GM18517 (cell line): ENCODE measurements around the gene TRIM3.
A peak's percentile ranks its signal among the peaks of the same experiment; 100 is the strongest.
"Not testable (repeated sequence)": the region's sequence is repeated elsewhere in the genome, so short reads cannot be mapped to it uniquely, and the experiment has no call there.

Source experiments
- ATAC-seq: cut with Tn5 transposase; IDR thresholded peaks from one replicate; pipeline ENCODE4 v1.9.1; 2021; ENCODE audit warnings: mild to moderate bottlenecking, moderate library complexity; ENCODE audit not compliant: unreplicated experiment

The TRIM3 gene

DNA sequence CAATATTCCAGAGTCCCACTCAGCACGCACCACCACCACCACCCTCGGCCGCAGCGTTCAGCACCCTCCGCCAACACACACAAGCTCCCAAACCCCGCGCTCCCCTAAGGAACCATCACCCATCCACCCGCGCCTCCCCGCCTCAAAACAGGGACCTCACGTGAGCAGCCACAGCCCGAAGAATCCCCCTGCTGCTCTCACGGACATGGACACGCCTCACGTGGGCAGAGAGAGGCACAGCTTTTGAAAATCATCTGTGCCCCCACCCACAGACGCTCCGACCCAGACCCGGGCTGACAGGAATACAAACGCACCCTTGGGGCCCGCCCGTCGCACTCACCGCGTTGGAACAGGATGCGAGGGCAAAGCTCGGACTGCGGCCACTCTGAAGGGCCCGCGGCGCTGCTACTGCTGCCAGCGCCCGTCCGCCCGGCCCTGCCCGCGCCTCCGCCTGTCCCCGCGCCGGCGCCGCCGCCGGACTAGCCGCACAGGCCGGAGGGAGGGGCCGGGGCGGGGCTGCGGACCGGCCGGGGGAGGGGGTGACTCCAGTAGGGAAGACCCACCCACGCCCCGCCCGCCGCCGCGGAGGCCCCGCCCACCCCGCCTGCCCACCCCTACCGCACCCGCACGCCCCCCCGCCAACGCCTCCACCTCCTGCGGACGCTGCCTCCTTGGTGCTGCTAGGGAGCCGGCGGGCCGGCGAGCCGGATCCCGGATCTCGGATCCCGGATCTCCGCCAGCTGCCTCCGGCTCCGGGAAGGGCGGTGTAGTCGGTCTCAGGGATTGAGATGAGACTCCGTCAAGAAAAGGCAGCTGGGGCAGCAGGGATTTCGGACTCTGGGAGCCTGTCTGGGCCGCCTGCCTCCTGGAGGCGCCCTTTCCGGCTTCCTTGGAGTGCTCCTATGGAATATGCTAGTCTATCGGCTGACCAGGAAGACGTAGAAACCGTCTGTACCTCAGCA lies at the start of gene TRIM3:
TRIM3 (minus strand) TSS at position 491 of the 962 bp plus-strand sequence. CDS start 8,246 bp downstream, outside the sequence.
- peak; percentile 46 for ATAC-seq

DNA sequence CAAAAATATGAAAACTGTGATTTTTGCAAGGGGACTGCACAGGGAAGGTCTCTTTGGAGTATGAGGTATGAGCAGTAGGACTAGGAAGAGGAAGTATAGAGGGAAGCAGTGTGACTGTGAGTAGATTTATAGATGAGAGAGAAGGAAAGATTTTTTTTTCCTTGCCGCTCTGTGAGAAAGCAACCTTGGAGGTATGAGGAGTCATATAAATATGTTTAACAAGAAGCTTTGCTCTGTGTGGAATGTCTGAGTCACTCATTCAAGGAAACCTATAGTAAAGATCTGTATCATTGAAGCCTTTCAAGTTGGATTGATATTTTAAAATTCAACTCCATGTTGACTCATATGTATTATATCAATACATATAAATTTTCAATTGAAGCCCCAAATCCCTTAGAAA lies 49.5 kb upstream of the TRIM3 start:
- no peak for ATAC-seq

DNA sequence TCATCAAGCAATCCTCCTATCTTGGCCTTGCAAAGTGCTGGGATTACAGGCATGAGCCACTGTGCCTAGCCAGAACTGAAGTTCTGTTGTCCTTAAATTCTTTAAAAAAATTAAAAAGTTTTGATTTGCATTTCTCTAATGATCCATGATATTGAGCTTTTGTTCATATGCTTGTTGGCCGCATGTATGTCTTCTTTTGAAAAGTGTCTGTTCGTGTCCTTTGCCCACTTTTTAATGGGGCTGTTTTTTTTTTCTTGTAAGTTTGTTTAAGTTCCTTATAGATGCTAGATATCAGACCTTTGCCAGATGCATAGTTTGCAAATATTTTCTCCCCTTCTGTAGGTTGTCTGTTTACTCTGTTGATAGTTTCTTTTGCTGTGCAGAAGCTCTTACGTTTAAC lies 48.2 kb upstream of the TRIM3 start:
- not testable (repeated sequence) for ATAC-seq

DNA sequence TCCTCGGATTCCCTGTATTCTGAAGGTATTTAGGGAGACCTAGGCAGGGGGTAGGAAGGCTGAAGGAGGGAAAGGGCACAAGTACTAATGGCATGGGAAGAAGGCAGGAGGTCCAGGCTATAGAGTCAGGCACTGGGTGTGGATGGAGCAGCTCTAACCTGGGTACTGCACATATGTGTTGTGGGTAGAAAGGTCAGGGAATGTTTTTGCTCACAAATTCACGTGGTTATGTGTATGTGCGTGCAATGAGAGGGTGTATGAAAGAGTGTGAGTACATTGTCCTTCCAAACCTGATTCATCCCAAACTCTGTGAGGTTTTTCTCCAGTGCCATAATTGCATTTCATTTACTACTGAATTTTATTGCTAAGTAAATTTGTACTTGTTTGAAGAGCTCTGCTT lies 46.5 kb upstream of the TRIM3 start:
- ATAC-seq = no peak

DNA sequence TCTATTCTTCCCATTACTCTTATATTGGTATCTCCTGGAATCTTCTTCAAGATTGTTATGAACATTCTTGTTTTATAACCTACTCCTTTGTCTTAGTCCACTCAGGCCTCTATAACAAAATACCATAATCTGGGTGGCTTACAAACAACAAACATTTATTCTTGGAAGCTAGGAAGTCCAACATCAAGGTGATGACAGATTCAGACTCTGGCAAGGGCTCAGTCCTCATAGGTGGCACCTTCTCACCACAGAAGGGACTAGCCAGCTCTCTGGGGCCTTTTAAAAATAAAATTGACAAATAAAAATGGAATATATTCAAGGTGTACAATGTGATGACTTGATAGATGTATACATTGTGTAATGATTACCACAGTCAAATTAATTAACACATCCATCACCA lies 43.1 kb upstream of the TRIM3 start:
- no peak for ATAC-seq

DNA sequence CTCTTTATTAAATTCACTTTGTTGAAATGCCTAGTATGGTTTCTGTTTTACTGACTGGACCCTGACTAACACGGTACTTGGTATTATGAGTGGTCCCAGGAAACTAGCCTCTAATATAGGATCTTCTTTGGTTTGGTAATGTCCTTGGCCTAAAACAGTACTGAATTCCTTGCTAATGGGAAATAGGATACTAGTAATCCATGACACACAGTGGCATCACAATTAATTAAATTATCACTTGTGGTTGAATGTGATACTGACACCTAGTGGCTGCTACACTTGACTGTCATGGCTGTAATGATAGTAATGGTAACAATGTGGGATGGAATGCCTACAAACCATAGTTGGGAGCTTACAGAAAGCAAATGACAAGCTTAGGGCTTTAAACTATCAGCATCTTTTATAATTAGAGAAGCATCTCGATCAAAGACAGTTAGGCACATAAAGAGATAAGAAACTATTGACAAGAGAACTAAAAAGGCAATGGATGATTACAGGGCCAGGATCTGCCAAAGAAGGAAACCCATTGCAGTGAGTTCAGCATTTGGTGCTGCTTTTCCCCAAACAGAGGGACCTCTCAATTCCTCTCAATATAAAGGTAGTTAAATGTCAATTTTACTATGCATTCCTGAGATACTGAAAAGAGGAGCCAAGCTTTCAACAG lies 32.0 kb upstream of the TRIM3 start:
- no peak for ATAC-seq

DNA sequence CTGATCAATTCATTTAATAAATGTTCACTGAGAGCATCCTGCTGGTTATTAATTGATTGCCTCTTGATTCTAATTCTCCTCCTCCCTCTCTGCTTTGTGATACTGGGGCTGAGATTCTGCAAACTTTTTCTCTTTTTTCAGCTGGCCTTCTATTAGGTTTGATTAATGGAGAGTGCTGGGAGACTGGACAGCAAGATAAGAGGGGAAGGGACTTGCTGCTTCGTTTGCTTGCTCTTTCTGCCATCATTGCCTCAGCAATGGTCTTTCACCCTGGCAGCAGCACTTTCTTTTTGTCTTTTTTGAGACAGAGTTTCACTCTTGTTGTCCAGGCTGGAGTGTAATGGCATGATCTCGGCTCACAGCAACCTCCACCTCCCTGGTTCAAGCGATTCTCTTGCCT lies 30.4 kb upstream of the TRIM3 start:
- no peak for ATAC-seq

DNA sequence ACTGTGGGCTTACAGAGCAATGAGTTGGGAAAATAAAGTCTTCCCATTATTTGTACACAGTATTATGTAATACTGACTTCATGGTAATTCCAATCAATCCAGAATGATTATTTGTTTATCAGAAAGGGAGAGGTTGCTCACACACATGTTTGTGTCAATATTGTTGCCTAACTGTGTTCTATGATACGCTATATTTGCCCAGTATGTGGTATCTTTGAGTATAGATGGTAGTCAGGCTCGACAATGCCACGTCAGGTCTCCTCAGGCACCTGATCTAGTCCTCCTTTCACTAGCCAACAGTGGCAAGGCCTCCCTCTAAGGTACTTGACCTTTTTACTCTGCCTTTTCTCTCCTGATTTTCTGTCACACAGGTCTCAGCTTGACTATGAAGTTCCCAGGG lies 28.6 kb upstream of the TRIM3 start:
- ATAC-seq = no peak

DNA sequence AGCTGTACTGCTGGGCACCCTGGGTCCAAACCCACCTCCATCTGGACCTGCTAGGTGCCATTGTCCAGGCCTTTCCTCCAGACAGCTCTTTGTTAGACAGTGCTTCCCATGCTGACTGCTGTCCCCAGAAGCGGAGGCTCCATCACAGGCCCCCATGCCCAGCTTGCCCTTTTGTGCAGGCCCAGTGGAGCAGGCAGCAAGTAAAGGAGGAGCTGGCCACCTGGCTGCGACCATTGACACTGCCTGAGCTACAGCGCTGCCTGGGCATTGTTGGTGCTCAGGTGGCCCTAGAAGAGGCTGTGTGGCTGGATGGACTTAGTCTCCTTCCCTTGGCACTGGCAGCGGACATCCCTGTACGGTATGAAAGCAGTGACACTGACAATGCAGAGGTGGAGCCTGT lies 24.8 kb upstream of the TRIM3 start:
- ATAC-seq = no peak

DNA sequence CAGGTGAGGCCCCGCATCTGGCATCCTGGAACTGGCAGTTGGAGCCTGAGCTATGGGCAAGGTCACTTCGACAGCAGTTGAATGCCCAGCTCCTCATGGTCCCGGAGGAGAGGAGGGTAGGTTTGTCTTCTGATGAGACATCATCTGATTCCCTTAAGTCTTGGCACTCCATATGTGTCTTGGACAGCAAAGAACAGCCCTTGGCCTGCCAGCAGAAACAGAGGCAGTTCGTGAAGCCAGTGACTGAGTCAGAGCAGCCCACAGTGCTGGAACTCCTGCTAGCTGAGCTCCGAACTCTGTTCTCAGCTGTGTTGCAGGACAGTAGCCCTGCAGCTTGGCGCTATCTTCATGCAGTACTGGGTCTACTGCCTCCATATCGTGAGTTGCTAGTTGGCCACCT lies 24.4 kb upstream of the TRIM3 start:
- no peak for ATAC-seq

DNA sequence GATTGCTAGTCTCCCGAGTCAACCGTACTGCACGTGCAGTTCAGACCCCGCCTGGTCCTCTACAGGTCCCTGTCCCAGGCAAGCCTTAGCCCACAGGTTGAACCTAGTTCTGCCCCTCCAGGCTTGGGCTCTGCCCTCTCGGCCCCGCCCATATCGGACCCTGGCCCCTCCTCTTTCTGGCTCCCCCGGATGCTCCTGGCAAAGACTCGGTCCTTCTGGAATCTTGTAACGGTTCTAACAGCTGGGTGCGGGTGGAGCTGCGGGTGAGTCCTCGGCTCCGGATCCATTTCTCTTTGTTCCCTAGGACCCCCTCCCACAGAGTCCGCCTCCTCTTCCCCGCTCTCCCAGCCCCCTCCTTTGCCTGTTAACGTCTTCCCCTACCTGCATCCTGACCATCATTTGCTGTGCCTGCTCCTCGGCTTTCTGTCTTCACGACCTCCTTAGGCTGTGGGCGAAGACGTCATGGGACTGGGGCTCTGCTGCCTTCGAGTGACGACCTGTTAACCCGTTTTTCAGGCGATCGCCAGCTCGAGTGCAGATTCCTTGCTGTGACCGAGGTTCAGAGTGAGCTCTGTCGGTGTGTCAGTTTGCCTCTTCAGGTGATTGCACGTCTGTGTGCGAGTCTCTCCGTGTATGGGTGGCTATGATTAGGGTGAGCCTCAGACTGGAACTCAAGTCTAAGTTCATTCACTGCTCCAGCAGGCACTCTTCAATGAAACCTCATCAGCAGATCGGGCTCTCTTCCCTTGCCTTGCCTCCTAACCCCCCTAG lies 23.5 kb upstream of the TRIM3 start, which contains the start of gene DNHD1:
DNHD1 (plus strand) TSS at position 212 of the 771 bp plus-strand sequence. CDS start 936 bp downstream, outside the sequence.
- ATAC-seq = no peak

DNA sequence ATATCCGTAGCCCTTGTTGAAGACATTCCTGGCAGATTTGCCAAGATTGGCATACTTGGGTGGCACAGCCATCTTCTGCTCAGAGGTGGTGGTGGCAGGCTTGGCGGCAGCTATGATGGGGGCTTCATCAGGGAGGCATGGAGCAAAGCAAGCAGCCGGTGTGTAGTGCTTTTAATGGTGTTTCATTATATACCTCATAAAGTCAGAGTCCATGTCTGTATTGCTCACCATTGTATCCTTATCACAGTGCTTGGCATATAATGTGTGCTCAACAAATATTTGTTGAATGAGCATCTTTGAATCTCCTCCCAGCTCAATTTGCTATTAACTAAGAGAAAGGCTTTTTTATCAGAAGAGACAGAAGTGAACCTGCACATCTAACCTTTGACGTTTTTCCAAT lies 15.6 kb upstream of the TRIM3 start:
- no peak for ATAC-seq

DNA sequence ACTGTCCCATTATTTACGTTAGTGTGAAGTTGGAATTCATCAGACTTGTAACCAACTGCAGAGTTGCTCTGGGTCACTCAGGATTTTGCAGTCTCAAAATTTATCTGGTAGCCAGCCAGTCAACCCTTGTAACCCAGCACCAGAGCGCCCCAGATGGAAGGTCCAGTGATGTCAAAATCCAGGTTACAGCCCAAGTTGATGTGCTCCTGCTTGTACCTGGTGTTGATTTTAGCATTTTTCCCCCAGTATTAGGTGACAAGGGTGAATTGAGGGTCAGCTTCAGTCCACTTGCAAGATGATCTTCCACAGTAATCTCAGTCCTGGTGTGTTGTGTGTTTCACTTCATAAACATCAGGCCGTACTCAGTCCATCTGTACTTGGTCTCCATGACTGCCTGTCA lies 15.1 kb upstream of the TRIM3 start:
- ATAC-seq = no peak

DNA sequence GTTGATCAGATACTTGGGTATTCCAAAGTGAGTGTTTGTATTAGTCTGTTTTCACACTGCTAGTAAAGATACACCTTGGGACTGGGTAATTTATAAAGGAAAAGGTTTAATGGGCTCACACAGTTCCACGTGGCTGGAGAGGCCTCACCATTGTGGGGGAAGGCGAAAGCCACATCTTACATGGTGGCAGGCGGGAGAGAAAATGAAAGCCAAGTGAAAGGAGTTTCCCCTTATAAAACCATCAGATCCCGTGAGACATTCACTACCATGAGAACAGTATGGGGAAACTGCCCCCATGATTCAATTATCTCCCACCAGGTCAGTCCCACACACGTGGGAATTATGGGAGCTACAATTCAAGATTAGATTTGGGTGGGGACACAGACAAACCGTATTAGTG lies 14.6 kb upstream of the TRIM3 start:
- ATAC-seq = no peak

DNA sequence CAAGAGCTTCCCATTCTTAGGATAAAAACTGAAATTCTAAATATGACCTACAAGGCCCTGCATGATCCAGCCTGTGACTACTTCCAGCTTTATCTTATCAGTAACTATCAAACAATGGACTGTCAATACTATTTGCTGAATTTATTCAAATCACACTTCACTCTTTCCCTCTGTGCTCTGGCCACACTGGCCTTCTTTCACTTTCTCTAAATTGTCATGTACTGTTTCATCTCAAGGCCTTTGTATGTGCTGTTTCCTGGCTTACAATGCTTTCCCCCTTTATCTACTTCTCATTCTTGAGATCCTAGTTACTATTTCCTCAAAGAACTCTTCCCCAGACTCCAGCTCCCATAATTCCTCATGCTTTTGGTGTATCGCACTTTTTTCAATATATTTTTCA lies 13.2 kb upstream of the TRIM3 start:
- no peak for ATAC-seq

DNA sequence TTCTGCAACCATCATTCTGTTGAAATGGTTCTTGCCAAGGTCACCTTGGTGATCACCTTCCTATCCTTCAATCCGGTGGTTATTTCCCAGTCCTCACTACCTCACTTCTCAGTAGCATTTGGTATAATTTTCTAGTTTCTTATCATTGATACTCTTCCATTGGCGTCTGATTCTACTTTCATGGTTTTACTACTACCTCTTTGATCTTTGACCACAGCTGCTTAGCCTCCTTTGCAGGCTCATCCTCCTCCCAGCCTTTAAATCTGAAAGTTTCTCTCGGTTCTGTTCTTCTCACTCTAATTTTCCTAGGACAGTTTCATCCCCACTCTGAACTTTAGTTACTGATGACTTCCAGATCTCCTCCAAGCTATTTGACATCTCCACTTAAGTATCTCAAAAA lies 12.5 kb upstream of the TRIM3 start:
- ATAC-seq = no peak

DNA sequence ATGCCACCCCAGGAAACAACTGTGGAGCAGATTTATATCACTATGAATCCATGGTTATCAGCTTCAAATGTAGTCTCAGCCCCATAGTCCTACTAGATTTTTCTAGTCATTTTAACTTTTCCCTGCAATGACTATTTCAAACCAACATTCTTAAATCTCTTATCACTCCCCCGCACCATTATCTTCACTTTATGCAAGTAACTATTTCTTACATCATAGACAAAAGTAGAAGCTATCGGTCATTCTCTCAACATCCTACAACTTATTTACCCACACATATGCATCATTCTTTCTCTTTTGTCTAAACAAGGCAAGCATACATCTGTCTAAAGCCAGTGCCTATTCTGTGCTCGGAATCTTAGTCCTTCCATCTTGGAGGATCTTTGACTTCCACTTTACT lies 11.9 kb upstream of the TRIM3 start:
- ATAC-seq = no peak

DNA sequence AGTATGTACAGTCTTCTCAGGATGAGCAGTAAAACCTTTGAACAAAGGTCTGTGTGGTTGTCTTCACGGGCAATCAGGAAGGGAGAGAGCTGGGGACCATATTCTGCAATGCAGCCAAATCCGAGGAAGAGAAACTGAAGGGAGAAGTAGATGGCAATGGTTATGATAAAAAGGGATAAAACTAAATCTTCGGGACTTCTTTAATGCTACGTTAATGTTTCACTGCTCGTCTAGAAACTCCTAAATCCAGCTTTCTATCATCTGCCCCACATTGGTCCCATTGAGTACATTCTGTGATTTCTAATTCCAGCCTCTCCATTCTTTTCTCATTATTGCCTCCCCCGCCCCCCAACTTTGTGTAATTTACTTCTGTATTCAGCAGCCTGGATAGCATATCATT lies 9.3 kb upstream of the TRIM3 start:
- no peak for ATAC-seq

DNA sequence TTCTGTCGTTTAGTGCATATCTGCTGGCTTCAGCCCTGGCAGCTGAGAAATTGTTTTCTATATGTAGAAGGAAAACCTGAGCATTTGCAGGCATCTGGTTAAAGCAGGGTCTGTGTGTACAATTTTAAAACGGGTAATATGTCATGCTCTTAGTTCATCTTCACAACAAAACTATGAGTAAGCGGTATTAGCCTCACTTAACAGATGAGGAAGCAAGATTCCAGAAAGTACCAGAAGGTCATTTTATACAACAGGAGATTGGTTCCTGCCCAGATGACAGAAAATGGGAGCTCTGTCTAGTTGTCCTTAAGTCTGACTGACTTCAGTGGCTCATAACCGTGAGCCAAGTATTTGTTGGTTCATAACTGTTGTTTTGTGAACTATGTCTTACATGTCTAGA lies 8.7 kb upstream of the TRIM3 start:
- no peak for ATAC-seq

DNA sequence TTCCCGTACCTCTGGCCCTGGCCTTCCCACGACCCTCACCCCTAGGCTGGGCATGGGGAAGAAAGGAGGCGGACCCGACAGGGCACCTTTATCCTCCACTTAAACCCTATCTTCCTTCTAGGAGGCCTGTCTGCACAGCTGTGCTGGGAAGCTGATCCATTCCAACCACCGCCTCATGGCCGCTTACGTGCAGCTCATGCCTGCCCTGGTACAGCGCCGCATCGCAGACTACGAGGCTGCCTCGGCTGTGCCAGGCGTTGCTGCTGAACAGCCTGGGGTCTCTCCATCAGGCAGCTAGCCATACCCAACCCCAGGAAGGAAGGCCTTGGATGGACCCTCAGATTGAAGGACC lies 8.2 kb upstream of the TRIM3 start:
- peak; percentile 3 for ATAC-seq
